Ecto neural progenitor cell (in vitro differentiated cells): Measurements from ENCODE around the gene XKR3.
"Not testable (repeated sequence)": the region's sequence is repeated elsewhere in the genome, so short reads cannot be mapped to it uniquely, and the experiment has no call there.

Experiments
- DNase-seq: peaks from one replicate; pipeline ENCODE4 v3.0.0-alpha.2; 2018; ENCODE audit warnings: low spot score

The XKR3 gene

GRCh38 chr22:16804882-16805281 lies 20.3 kb downstream of the XKR3 start:
- no peak for DNase-seq

- no peak for DNase-seq
Measured at GRCh38 chr22:16803255-16803917, 21.8 kb downstream of the XKR3 start.

GRCh38 chr22:16801571-16801970 lies 23.6 kb downstream of the XKR3 start:
- DNase-seq: no peak

- no peak for DNase-seq
Measured at GRCh38 chr22:16801088-16801487, 24.1 kb downstream of the XKR3 start.

GRCh38 chr22:16800358-16800757 lies 24.9 kb downstream of the XKR3 start:
- DNase-seq: no peak

- DNase-seq: not testable (repeated sequence)
Measured at GRCh38 chr22:16795504-16795903, 29.7 kb downstream of the XKR3 start.

- DNase-seq: no peak
Measured at GRCh38 chr22:16793831-16794230, 31.4 kb downstream of the XKR3 start.

- DNase-seq: no peak
Measured at GRCh38 chr22:16789860-16790493, 35.2 kb downstream of the XKR3 start.

GRCh38 chr22:16783930-16784354 lies 41.3 kb downstream of the XKR3 start:
- DNase-seq: no peak

- no peak for DNase-seq
Measured at GRCh38 chr22:16783453-16783852, 41.8 kb downstream of the XKR3 start.

GRCh38 chr22:16781764-16782329 lies 43.4 kb downstream of the XKR3 start:
- DNase-seq: no peak

- no peak for DNase-seq
Measured at GRCh38 chr22:16781074-16781763, 44.0 kb downstream of the XKR3 start.

- no peak for DNase-seq
Measured at GRCh38 chr22:16777284-16777924, 47.8 kb downstream of the XKR3 start.

- DNase-seq: no peak
Measured at GRCh38 chr22:16776080-16776479, 49.1 kb downstream of the XKR3 start.

GRCh38 chr22:16774911-16775500 lies 50.2 kb downstream of the XKR3 start:
- DNase-seq: no peak

GRCh38 chr22:16771569-16771968 lies 53.6 kb downstream of the XKR3 start:
- DNase-seq: not testable (repeated sequence)

GRCh38 chr22:16767927-16768326 lies 57.3 kb downstream of the XKR3 start:
- DNase-seq: not testable (repeated sequence)

- DNase-seq: not testable (repeated sequence)
Measured at GRCh38 chr22:16762224-16762623, 63.0 kb downstream of the XKR3 start.

- DNase-seq: not testable (repeated sequence)
Measured at GRCh38 chr22:16760416-16760815, 64.8 kb downstream of the XKR3 start.

- DNase-seq: not testable (repeated sequence)
Measured at GRCh38 chr22:16749282-16749681, 75.9 kb downstream of the XKR3 start.

- not testable (repeated sequence) for DNase-seq
Measured at GRCh38 chr22:16748160-16748929, 76.9 kb downstream of the XKR3 start.
